ENCODE data around the gene TMEM121. TPM values are rescaled to one million over a fixed set of nuclear protein-coding genes. Genes with fewer than 3 reads are reported as not detected.

The TMEM121 gene
- total and polyA plus RNA-seq, 2 of the 4 experiments (the other 2 are of a cell fraction) = 2.7 to 6.3 TPM

DNA sequence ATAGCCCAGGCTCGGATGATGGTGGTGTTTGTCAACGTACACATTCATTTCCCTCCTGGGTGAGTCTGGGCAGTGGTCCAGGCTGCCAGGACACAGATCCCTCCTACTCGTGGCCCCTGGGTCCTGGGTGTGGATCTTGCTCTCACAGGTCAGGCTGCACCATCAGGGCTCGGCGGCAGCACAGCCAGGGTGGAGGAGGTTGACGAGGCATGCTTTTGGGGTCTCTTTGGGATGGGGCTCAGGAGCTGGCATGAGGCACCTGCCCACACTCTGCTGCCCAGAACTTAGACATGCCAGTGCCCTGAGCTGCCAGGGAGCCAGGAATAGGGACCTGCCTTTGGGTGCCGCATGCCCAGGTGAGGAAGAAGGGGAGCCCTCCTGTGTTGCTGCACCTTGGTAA, 9.7 kb downstream of the TMEM121 start:
- Histone ChIP-seq H3K23ac (ENCODE audit: low read depth, low read length) (no peak overlapping the region), H2BK20ac (ENCODE audit: low read depth, low read length) (no peak overlapping the region), H3K36me3 (ENCODE audit: control insufficient read depth, insufficient read depth, low read length) (no peaks in the 10 kb centered on the region), H4K20me1 (ENCODE audit: insufficient read depth, low read length) (no peaks in the 10 kb centered on the region), H3K79me1 (ENCODE audit: low read depth in 1 of 2, low read length in 2 of 2) (no peaks in the 10 kb centered on the region), H3K9me1 (ENCODE audit: insufficient read depth, low read length) (no peaks in the 10 kb centered on the region), H3K4me3 (ENCODE audit: insufficient read depth, low read depth, low read length) (no peak overlapping the region), H3K27me3 (ENCODE audit: control insufficient read depth, insufficient read depth, low read length) (peaks cover 19% of the 10 kb centered on the region), H2AFZ (replicated peaks; ENCODE audit: low read length, poor library complexity) (no peak overlapping the region), H3K9ac (ENCODE audit: low read depth, low read length) (no peak overlapping the region), H3K4me1 (ENCODE audit: control insufficient read depth, insufficient read depth, low read length) (no peaks in the 10 kb centered on the region), H2BK15ac (ENCODE audit: low read depth, low read length) (no peak overlapping the region), H3K18ac (ENCODE audit: low read depth, low read length) (no peak overlapping the region), H3K14ac (replicated peaks; ENCODE audit: low read depth, low read length) (no peak overlapping the region), H2BK120ac (ENCODE audit: low read depth, low read length) (no peak overlapping the region), H3K27ac (ENCODE audit: insufficient read depth, low read length) (no peak overlapping the region), H2BK5ac (ENCODE audit: low read depth, low read length, poor library complexity, severe bottlenecking) (no peak overlapping the region), H2AK9ac (replicated peaks; ENCODE audit: low read depth, low read length, poor library complexity) (no peak overlapping the region), H4K8ac (ENCODE audit: low read depth in 2 of 2, low read length in 2 of 2) (no peak overlapping the region), H4K91ac (ENCODE audit: insufficient read depth, low read depth, low read length) (no peak overlapping the region), H3K56ac (ENCODE audit: extremely low read depth, insufficient read depth, low read length) (no peak overlapping the region), H3K4ac (ENCODE audit: low read depth, low read length) (no peak overlapping the region), H3K9me3 (ENCODE audit: control insufficient read depth, insufficient read depth, low read length) (no peaks in the 10 kb centered on the region), H4K5ac (ENCODE audit: low read depth, low read length) (no peak overlapping the region), H2AK5ac (ENCODE audit: low read depth, low read length) (no peak overlapping the region), H3K4me2 (ENCODE audit: low read depth, low read length) (no peak overlapping the region)
- TF ChIP-seq MAFK (IDR thresholded peaks at IDR 0.05; ENCODE audit: low read depth, low read length) (no peak), CHD1 (IDR thresholded peaks at IDR 0.05; ENCODE audit: low read depth, low read length) (no peak), FOS (IDR thresholded peaks at IDR 0.05; ENCODE audit: low read depth, low read length) (no peak), CEBPB (IDR thresholded peaks at IDR 0.05; ENCODE audit: low read depth, low read length) (no peak)
- ChIA-PET CTCF (no interaction called here), POLR2A (ENCODE audit: unreplicated experiment) (no interaction called here)
- intact Hi-C loops (cut with micrococcal nuclease) = no loop called here
- DNase-seq = no peak
- no CpG with 5 or more reads among the region's 7 CpGs for WGBS, 2 experiments (ENCODE audit: extremely low coverage in 2 of 2, insufficient read length in 1 of 2)
- no peak for ATAC-seq (ENCODE audit: low read depth)
- no TSS peak for BruUV-seq (replicated peaks)
- in situ Hi-C loops (cut with MboI; ENCODE audit: low sequenced_read_pairs) = no loop called here
- dilution Hi-C loops (cut with HindIII; ENCODE audit: low sequenced_read_pairs, unreplicated experiment) = no loop called here

Data from IMR-90 (cell line).